Mesenteric fat pad (tissue), 1 donor: ENCODE results near the gene SPATA21. TPM values are rescaled to one million over a fixed set of nuclear protein-coding genes. Genes with fewer than 3 reads are reported as not detected.
"Not testable (repeated sequence)": the region's sequence is repeated elsewhere in the genome, so short reads cannot be mapped to it uniquely, and the experiment has no call there.

Experiments
- DNase-seq: peaks from one replicate; pipeline ENCODE4 v3.0.0-alpha.2; 2020; ENCODE audit warnings: low spot score
- long read RNA-seq: library from polyadenylated mRNA; unstranded; transcript quantifications from one replicate; pipeline ENCODE4 v2.0.0, GENCODE V29; 2020
- total RNA-seq: library from RNA; stranded (reverse); fragmentation: NEBNext Ultra II Directional; extraction: Animal tissue kit (Norgen Biotek cat#: 25700); gene quantifications from one replicate; pipeline ENCODE4 v1.2.1, GENCODE V29; 2021
- donor health status: DM: yes; HTN: yes; CAD: no.

The SPATA21 gene
- not detected for total RNA-seq
- long read RNA-seq, partial matches to known transcripts = 0 of 18 reads
- long read RNA-seq, other reads (novel, unspliced or antisense) = 18 of 18 reads

- DNase-seq = no peak
Measured at GRCh38 chr1:16436946-16437474, at the start of gene SPATA21. Gene SPATA21 (minus strand): TSS chr1:16437424. CDS start chr1:16431371, 6,053 bp downstream.

GRCh38 chr1:16487011-16487410 is 49.8 kb upstream of the SPATA21 start:
- not testable (repeated sequence) for DNase-seq

- peak; percentile 82 for DNase-seq
Measured at GRCh38 chr1:16486316-16486715, 49.1 kb upstream of the SPATA21 start.

- DNase-seq = no peak
Measured at GRCh38 chr1:16484931-16485330, 47.7 kb upstream of the SPATA21 start.

GRCh38 chr1:16484501-16484835 is 47.2 kb upstream of the SPATA21 start:
- DNase-seq = no peak

- not testable (repeated sequence) for DNase-seq
Measured at GRCh38 chr1:16483639-16484500, 46.6 kb upstream of the SPATA21 start.

- DNase-seq = not testable (repeated sequence)
Measured at GRCh38 chr1:16483146-16483545, 45.9 kb upstream of the SPATA21 start.

- DNase-seq = no peak
Measured at GRCh38 chr1:16478091-16478490, 40.9 kb upstream of the SPATA21 start.

GRCh38 chr1:16475771-16476770 is 38.8 kb upstream of the SPATA21 start:
- not testable (repeated sequence) for DNase-seq

- DNase-seq = not testable (repeated sequence)
Measured at GRCh38 chr1:16474891-16475290, 37.7 kb upstream of the SPATA21 start.

- DNase-seq = no peak
Measured at GRCh38 chr1:16474166-16474800, 37.1 kb upstream of the SPATA21 start.

- DNase-seq = no peak
Measured at GRCh38 chr1:16468558-16468957, 31.3 kb upstream of the SPATA21 start.

GRCh38 chr1:16464917-16465625 is 27.8 kb upstream of the SPATA21 start:
- no peak for DNase-seq

- no peak for DNase-seq
Measured at GRCh38 chr1:16462773-16463330, 25.6 kb upstream of the SPATA21 start.

- DNase-seq = no peak
Measured at GRCh38 chr1:16461681-16462080, 24.5 kb upstream of the SPATA21 start.

GRCh38 chr1:16459352-16459925 is 22.2 kb upstream of the SPATA21 start:
- no peak for DNase-seq

- no peak for DNase-seq
Measured at GRCh38 chr1:16458831-16459230, 21.6 kb upstream of the SPATA21 start.

- not testable (repeated sequence) for DNase-seq
Measured at GRCh38 chr1:16456151-16456550, 18.9 kb upstream of the SPATA21 start.

GRCh38 chr1:16454909-16455308 is 17.7 kb upstream of the SPATA21 start:
- DNase-seq = not testable (repeated sequence)
